Stimulated activated CD4-positive, alpha-beta T cell treated with anti-CD3 and anti-CD28 coated beads, Interleukin-2, amount 100 ng/mL, for 24 hours (primary cell): ENCODE results near the gene SLC22A15.
A peak's percentile ranks its signal among the peaks of the same experiment; 100 is the strongest.
"Not testable (repeated sequence)": the region's sequence is repeated elsewhere in the genome, so short reads cannot be mapped to it uniquely, and the experiment has no call there.

Source experiments
- DNase-seq, 2 donors: peaks; one replicate each; pipeline ENCODE4 v3.0.0-alpha.2; 2020

The SLC22A15 gene

DNA sequence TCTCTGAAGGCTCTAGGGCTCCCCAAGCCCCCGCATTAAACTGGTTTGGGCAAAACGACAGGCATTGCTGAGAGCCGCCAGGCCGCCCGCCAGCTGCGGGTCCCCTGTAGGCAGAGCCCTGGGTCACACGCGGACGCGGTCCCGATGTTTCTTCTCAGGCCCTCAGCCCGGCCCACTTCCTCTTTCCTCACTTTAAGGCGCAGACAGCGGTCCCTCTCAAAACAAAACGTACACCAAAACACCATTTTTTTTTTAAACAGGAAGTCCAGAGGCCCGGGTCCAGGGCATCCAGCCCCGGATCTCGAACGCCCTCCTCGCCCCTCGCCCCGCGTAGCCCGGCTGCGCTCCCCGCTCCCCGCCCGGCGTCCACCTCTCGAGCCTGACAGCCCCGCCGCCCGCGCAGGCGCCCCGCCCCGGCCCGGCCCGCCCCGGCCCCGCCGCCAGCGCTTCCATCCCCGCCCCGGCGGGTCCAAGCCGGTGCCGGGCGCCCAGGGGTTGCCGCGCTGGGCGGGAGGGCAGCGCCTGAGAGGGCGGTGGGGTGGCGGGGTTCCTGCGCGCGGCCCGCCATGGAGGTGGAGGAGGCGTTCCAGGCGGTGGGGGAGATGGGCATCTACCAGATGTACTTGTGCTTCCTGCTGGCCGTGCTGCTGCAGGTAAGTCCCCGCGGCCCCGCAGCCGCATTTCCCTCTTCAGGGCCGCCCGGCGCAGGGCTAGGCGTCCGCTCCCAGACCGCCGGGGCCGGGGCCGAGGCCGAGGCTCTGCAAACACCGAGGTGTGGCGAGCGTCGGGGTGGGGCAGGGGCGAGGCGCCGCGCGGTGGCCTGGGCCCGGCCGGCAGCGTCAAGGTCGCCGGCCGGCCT lies at the start of gene SLC22A15:
Gene SLC22A15, plus strand, starts transcription at position 452 of the 859 bp plus-strand sequence. Its CDS starts 115 bp downstream, at position 567.
- peak; percentile 23 to 43 for DNase-seq

DNA sequence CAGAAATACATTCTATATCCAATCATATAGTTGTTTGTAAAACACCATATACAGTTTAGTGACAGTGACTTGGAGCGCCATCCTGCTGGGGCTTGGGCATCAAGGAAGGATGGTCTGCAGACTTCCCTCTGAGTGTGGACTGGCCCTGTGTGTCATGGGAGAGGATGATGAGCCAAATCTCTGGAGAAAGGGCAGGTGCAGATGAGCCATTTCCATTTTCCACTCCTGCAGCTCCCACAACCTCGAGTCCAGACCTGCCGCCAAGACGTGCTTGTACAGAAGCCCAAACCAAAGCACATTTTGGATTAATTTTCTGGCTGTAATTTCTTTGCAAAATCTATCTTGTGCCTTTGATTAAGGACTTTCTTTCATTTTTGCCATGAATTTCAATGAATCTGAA lies 48.3 kb upstream of the SLC22A15 start:
- DNase-seq = no peak

DNA sequence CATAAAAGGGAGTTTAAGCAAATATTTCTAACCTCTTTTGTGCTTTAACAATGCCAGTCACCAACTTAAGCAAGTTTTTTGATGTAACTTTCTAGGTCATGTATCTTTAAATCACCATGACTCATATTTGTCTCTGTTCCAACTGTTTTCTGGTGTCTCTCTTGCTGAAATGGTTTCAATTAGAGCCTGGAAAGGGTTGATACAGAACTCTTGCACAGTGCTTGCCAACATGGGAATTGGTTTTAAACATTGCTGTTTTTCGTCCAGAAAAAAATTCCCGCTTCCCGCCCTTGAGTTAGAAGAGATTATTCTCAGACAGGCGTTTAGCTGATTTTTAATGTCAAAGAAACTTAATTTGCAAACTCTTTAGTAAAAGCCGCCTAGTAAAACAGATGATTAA lies 46.4 kb upstream of the SLC22A15 start:
- no peak for DNase-seq

DNA sequence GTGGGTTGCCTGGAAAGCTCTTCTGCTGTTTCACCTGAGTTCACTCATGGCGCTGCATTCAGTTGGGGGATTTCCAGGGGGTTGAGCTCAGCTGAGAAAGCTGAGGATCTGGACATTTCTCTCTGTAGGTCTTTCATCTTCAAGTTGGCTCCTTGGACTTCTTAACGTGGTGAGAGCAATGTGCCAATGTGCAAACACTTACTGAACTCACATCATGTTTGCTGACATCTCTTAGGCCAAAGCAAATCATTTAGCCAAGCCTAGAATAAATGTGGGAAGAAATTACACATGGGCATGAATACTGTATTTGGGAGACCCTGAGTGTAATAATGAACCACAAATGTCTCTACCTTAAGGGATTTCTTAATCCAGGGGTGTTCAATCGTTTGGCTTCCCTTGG lies 42.7 kb upstream of the SLC22A15 start:
- DNase-seq = no peak

DNA sequence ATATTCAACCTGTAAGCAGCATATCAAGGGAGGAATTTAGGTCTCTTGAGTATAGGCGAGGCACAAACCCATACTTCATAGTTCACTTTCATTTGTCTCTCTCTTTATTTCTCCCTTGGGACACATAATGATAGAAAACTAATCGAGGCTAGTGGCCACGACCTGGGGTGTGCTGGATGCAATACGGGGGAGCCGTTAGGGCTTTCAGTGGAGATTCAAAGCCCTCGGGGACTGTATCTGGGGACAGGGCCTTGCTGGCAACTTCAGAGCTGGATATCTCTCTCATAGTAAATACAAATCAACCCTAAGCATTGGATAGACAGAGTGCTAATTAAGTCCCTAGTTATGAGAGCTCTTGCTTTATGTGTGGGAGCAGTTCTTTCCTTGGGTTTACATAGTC lies 36.9 kb upstream of the SLC22A15 start:
- no peak for DNase-seq

DNA sequence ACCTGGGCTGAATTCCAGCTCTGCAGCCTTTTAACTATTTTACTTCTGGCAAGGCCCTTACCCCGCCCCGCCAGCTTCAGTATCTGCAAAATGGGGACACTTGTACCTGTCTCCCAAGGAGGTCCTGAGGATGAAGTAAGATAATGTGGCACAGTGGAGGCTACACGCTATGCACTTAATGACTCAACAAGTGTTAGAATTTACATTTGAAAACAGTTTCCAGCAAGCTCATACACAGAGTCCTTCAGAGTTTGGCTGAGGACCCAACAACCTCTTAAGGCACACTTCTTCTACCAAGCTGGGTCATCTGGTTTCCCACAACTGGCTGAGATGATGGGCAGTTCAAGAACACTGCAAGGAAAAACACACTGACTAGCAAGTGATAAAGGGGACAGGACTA lies 30.2 kb upstream of the SLC22A15 start:
- DNase-seq = no peak

DNA sequence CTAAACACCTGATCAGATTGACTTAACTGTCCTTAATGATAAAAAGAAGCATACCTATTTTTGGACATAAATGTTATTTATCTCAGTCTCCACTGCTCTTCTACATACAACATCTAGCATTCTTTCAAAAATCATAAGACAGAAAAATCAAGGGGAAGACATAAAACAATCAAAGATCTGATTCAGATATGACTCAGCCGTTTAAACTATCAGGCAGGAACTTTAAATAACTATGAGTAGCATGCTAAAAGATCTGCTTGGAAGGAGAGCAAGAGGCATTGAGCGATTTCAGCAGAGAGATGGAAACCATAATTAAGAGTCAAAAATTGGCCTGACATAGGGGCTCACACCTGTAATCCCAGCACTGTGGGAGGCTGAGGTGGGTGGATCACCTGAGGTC lies 27.2 kb upstream of the SLC22A15 start:
- DNase-seq = no peak

DNA sequence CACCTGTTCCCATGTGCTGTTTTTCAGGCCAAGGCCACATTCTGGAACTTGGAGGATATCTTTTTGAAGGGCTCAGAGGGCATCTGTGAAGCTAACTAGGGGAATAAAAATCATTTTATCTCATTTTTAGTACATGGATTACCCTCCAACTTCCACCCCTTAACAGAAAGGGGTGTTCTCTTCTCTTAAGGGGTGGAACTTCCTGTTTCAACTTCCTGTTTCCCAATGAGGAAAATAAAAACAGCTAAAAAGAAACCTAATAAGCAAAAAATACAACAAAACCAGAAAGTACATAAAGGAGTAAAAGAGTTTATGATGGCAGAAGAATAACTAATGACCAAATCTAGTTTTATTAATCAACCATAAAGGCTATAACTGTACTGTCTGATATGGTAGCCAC lies 24.8 kb upstream of the SLC22A15 start:
- DNase-seq = no peak

DNA sequence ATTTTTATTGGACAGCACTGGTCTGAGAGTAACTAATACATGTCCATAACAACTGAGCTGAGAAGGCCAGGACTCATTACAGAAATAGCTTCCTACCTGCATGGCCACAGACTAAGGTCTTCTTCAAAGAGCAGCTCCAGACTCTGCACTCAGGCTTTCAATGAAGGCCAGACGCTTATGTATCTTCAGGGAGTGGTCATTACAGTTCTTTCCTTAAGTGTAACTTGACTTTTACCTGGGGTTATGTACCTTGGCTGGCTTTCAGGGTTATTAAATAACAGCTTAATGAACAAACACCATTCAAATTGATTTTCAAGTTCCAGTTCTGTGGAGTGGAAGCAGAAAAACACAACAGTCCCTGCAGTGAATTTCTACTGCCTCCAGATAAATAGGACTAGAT lies 23.8 kb upstream of the SLC22A15 start:
- no peak for DNase-seq

DNA sequence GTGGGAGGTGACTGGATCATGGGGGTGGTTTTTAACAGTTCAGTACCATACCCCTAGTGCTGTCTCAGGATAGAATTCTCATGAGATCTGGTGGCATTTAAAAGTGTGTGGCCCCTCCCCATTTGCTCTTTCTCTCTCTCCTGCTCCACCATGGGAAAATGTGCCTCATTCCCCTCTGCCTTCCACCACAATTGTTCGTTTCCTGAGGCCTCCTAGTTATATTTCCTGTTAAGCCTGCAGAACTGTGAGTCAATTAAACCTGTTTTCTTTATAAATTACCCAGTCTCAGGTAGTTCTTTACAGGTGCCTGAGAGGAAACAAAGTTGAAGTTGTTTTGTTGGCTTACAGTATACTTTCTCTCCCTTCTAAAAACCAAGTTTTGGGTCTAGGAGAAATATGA lies 23.1 kb upstream of the SLC22A15 start:
- no peak for DNase-seq

DNA sequence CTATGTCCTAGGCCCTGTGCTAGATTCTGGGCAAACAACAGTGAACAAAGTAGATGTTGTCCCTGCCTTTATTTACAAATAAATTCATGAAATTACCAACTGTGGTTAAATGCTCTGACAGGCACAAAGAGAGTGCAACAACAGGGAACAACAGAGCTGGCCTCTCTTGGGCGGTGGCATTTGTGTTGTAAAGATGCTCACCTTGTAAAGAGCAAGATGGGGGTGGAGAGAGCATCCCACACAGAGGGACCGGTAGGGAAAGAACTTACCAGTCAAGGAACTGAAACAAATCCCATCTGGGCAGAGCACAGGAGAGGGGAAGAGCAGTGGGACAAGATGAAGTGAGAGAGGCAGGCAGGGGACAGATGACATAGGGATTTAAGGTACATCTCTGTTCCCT lies 21.6 kb upstream of the SLC22A15 start:
- DNase-seq = no peak

DNA sequence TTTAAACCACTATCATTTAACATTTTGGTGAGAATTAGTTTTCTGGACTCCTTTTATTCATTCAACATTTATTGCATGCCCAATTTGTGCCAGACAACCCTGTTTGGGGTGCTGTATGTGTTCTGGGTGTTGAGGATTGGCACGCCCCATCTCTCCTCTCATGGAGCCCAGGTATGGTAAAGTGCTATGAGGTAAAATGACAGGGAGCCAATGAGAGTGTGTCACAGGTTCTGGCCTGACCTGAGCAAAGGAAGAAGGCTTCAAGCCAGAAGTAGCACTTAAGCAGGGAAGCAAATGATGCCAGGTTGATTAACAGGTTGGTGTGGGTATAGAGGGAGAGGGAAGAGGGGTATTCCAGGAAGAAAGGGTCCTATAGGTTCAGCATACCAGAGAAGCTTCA lies 21.1 kb upstream of the SLC22A15 start:
- DNase-seq = no peak

DNA sequence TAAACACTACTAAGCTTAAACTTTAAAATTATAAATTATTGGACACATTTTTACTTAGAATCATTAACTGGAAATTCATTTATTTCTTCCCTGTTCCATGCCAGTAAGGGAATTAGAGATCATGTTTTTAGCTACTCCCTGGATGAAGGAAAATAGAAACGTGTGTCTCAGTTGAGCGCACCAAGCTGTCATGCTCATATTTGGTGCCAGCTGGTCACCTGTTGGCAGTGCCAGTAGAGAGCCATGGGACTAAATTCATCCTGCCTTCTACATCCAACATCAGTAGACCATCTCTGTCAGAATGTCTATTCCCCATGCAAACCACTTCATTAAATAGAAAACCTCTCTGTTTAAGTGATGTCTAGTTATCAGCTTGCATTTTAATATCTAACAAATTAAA lies 17.4 kb upstream of the SLC22A15 start:
- no peak for DNase-seq

DNA sequence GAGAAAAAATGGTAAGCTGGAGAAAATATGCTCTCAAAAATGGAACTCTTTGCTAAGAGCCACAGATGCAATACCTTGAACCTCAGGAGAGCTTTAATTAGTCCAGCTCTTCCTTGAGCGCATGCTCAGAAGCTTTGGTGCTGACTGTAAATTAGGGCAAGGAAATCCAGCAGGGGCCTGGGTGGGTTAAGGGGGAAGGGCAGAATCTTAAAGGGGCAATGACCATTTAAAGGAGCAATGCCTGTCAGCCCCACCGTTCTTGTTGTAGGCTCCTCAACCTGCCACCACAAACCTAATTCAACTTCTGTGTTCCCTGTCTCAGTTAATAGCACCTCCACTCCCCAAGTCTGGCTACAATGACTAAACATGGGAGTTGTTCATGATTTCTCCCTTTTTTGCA lies 6.8 kb upstream of the SLC22A15 start:
- DNase-seq = no peak

DNA sequence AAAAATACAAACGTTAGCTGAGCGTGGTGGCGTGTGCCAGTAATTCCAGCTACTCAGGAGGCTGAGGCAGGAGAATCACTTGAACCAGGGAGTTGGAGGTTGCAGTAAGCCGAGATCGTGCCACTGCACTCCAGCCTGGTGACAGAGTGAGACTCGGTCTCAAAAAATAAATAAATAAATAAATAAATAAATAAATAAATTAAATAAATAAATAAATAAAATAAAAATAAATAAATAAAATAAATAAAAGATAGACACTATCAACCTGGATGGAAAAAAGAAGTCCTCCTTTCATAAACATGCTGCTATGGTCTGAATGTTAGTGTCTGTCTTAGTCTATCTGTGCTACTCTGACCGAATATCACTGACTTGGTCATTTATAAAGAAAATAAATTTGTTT lies 4.5 kb upstream of the SLC22A15 start:
- not testable (repeated sequence) for DNase-seq

DNA sequence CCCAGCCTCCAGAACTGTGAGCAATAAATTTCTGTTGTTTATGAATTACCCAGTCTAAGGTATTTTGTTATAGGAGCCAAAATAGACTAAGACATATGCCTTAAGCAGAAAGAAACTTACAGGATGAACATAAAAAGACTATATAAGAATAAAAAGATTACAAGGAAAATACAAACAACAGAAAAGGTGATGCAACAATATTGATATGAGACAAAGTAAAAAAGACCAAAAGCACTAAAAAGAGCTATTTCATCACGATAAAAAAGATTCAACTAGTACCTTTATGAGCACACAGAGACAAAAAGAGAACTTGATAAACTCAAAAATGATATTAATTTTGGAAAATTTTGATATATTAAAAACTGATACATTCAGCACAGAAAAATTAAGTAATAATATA lies 3.2 kb upstream of the SLC22A15 start:
- DNase-seq = no peak

DNA sequence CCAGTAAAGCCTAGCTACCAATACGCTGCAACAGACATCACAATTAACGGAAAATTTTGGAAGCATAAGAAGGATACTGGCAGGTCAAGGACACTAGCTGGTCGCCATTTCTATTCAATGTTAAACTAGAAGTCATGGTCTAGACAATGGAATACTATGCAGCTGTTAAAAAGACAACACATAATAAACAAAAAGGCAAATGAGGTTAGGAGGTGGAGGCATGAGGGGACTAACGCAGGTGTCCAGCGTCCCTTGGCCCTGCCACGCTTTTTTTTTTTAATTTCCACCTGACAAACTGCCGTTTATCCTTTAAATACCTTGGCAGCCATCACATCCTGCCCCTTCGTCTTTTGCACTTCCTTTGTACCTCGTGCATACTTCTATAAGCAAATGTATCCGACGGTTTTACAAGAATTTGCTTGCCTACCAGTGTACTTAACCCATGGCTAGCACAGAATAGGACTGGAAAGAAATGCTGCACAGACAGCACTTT lies 698 bp upstream of the SLC22A15 start:
- no peak for DNase-seq

DNA sequence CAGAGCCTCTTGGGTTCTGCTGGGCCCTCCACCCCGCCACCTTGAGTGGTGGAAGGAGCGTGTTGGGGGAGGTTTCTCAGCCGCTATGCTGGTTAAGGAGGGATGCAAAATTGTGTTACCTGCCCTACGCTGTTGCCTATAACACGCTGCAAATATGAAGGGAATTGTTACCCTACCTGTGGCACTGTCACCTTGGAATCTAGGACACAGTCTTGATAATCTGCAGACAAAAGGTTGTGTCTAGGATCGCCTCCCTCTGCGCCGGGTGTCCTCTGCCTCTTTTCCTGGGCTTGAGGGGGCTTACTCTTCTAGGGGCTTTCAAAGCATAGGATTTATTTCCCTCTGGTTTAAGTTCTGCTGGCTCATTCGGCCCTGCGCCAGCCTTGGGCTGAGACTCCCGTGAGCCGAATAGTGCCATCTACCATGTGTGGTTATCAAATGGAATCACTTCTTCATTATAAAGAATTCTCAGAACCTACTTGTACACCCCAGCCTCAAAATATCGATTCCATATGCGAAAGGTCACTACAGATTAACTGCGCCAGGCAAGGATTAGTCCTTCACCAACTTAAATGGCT lies 697 bp downstream of the SLC22A15 start:
- no peak for DNase-seq

DNA sequence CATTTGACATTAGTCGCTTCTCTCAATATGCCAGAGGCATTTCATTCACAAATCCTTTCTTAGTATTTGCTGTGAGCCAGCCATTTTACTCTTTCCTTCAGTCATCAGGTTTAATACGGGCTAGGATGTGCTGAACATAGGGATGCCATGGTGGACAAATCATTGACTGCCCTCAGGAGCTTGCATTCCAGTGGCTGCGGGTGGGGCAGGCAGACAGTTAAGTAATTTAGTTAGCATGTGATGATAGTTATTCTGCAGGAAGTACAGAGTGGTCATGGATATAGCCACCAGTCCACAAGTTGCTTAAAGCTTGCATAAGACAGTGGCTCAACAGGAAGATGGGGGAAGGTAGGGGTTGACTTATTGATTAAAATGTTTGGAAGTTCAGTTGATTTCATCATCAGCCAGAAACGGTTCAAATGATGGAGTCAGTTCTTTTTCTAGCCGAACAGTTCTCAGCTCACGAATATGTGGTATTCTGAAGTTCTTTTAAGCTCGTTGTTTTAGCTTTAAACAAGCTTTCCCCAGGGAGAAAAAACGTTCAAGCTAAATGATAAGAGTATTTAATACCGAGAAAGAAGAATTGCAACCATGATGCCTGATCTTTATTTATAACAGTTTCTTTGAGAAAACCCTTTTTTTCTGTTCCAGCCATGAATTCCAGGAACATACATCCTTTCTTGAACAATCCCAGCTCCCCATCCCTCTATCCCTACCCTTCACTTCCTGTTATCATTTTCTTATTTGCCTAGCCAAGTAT lies 1.4 kb downstream of the SLC22A15 start:
- DNase-seq = no peak

DNA sequence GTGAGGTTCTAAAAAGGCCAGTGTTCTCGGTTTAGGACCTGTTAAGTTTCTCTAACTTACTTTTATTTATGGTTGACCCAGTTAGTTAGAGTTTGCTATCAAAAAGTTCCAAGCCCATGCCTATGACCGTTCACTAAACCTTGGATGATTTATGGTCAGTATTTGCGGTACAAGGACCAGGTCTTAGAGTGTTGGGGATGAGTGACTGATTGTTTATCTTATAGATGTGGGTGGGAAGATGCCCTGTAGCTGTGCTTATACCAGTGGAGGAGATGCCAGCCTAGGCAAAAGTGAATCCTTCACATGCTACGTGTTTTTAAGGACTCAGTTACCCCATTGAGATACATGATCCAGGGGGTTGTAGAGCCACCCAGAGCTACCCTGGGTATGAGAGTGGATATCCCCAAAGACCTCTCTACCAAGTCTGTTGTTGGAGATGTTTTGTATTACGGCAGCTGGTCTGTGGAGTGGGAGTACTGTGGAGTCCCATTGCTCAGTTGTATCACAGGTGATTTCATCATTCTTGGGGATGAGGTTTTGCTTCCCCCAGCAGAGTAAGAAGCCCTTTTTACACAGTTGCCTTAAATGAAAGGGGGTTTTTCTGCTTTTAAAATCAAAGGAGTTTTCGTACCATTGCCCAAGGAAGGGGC lies 2.1 kb downstream of the SLC22A15 start:
- no peak for DNase-seq

DNA sequence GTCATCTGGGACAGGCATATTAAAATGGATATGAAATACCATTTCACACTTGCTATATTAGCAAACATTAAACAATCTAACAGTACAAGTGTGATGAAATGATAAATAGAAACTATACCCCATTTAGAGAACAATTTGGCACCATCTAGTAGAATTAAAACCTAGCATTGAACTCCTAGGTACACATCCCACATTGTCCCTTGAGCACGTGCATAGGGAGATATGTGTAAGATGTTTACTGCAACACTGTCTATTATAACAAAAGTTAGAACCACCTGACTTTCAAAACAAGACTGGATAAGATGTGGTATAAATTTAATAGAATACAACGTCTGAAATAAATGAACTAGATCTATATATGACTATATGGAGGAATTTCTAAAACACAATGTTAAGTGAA lies 3.8 kb downstream of the SLC22A15 start:
- DNase-seq = no peak

DNA sequence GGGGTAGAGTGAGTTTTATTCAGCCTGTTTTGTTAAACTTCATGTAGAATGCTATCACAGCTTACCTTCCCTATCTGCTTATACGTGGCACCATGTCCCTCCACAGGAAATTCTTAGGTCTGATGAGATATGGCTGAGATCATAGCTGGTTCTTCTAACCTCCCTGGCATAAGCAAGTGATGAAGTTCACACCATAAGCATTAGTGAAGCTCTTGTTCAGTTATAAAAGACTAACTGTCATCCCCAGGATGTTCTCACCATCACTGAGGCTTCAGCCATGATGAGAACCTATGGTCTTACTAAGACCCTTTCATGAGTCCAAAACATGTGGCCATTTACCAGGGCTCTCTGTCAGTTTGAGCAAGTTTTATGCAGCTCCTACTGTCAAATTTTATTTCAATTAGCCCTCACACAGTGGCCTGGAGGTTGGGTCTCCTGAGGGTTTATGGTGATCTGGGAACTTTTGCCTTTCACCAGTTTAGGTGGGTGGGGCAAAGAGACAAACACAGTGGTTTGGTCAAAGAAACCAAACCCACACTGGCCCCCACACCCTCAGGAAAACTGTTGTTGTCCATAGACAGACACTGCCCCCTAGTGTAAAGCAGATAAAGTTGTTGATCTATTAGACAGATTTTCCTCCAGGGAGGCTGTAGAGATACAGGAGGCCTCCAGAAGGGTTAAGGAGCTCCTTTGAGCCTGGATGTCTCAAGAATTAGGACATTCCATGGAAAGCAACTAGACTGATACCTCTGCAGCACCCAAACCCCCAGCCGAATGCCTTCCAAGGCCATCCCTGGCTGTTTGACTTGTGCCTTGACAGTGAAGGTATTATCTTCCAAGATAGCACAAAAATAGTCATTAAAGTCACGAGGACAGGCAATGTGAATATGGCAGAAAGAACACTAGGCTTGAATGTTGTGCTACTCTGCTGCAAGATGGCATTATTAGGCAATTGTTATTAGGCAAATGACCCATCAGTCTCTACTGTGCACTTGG lies 5.0 kb downstream of the SLC22A15 start:
- DNase-seq = no peak
